ENCODE results near the gene SYNE2.

DNA sequence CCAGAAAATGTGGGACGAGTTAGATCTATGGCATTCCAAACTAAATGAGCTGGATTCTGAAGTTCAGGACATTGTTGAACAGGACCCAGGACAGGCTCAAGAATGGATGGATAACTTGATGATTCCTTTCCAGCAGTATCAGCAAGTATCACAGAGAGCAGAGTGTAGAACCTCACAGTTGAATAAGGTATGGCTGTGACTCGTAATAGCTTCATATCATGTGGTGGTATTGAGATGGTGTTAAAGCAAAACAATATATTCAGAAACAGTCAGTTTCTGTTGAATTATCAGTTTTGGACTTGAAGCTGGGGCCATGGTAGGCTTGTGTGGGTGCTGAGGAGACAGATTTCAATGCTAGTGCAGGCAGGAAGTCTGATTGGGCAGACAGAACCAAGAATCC, 227.6 kb downstream of the SYNE2 start:
- TF ChIP-seq EZH2 (IDR thresholded peaks at IDR 0.05), result no peak
- TF ChIP-seq POLR2AphosphoS5 (IDR thresholded peaks at IDR 0.05; ENCODE audit: borderline replicate concordance, low read depth, low read length), result no peak
